ENCODE results near the gene ACOT4. TPM values are rescaled to one million over a fixed set of nuclear protein-coding genes. Genes with fewer than 3 reads are reported as not detected.

The ACOT4 gene
- total RNA-seq, 2 experiments from 2014 or later, result not detected

Other genes with a start within 250 kb of the ACOT4 start
- gene NUMB, start 133.3 kb upstream of the ACOT4 start, total RNA-seq (2014; rRNA removed; shearing (Covaris generic)), result 17.1 and 18.6 TPM in 2 replicates
- gene NUMB, start 133.3 kb upstream of the ACOT4 start, total RNA-seq (2022), result 81.1 and 87.8 TPM in 2 replicates
- 33.5 and 36.4 TPM in 2 replicates for gene RIOX1, start 100.9 kb upstream of the ACOT4 start, total RNA-seq (2014; rRNA removed; shearing (Covaris generic))
- gene RIOX1, start 100.9 kb upstream of the ACOT4 start, total RNA-seq (2022), result 21.0 and 21.7 TPM in 2 replicates
- 0.88 and 1.9 TPM in 2 replicates for gene ACOT1, start 54.7 kb upstream of the ACOT4 start, total RNA-seq (2014; rRNA removed; shearing (Covaris generic))
- gene ACOT1, start 54.7 kb upstream of the ACOT4 start, total RNA-seq (2022), result 1.8 and 2.3 TPM in 2 replicates
- gene HEATR4, start 32.9 kb upstream of the ACOT4 start, total RNA-seq (2014; rRNA removed; shearing (Covaris generic)), result not detected in 2 replicates
- gene HEATR4, start 32.9 kb upstream of the ACOT4 start, total RNA-seq (2022), result not detected in 2 replicates
- gene ACOT2, start 22.7 kb upstream of the ACOT4 start, total RNA-seq (2014; rRNA removed; shearing (Covaris generic)), result 11.7 and 13.5 TPM in 2 replicates
- 6.8 and 7.9 TPM in 2 replicates for gene ACOT2, start 22.7 kb upstream of the ACOT4 start, total RNA-seq (2022)
- not detected in 2 replicates for gene ACOT6, start 20.6 kb downstream of the ACOT4 start, total RNA-seq (2014; rRNA removed; shearing (Covaris generic))
- not detected in 2 replicates for gene ACOT6, start 20.6 kb downstream of the ACOT4 start, total RNA-seq (2022)
- 5.6 and 6.7 TPM in 2 replicates for gene DNAL1, start 53.1 kb downstream of the ACOT4 start, total RNA-seq (2014; rRNA removed; shearing (Covaris generic))
- gene DNAL1, start 53.1 kb downstream of the ACOT4 start, total RNA-seq (2022), result 7.5 and 9.4 TPM in 2 replicates
- 5.8 and 6.0 TPM in 2 replicates for gene PNMA1, start 122.5 kb downstream of the ACOT4 start, total RNA-seq (2014; rRNA removed; shearing (Covaris generic))
- 14.5 and 14.6 TPM in 2 replicates for gene PNMA1, start 122.5 kb downstream of the ACOT4 start, total RNA-seq (2022)

Data from OCI-LY7 (cell line).